GM18519 (cell line): ENCODE results near the gene LHX8.
"Not testable (repeated sequence)": the region's sequence is repeated elsewhere in the genome, so short reads cannot be mapped to it uniquely, and the experiment has no call there.

ENCODE experiments used
- ATAC-seq: cut with Tn5 transposase; IDR thresholded peaks from one replicate; pipeline ENCODE4 v1.9.1; 2021; ENCODE audit warnings: mild to moderate bottlenecking, moderate library complexity; ENCODE audit not compliant: unreplicated experiment, low FRiP score

Gene LHX8

GRCh38 chr1:75132242-75132811 lies 1.9 kb upstream of the LHX8 start:
- ATAC-seq: no peak

- ATAC-seq: no peak
Observed at GRCh38 chr1:75132812-75133619, 1.2 kb upstream of the LHX8 start.

GRCh38 chr1:75134647-75135572 lies 722 bp downstream of the LHX8 start:
- no peak for ATAC-seq

- no peak for ATAC-seq
Observed at GRCh38 chr1:75135573-75136194, 1.5 kb downstream of the LHX8 start.

GRCh38 chr1:75136195-75136815 lies 2.1 kb downstream of the LHX8 start:
- ATAC-seq: no peak

- no peak for ATAC-seq
Observed at GRCh38 chr1:75136921-75137641, 2.9 kb downstream of the LHX8 start.

- no peak for ATAC-seq
Observed at GRCh38 chr1:75152092-75152491, 17.9 kb downstream of the LHX8 start.

GRCh38 chr1:75159154-75159553 lies 25.0 kb downstream of the LHX8 start:
- ATAC-seq: no peak

GRCh38 chr1:75165264-75165663 lies 31.1 kb downstream of the LHX8 start:
- ATAC-seq: peak; percentile 66

- ATAC-seq: no peak
Observed at GRCh38 chr1:75166821-75167220, 32.6 kb downstream of the LHX8 start.

- no peak for ATAC-seq
Observed at GRCh38 chr1:75170011-75170410, 35.8 kb downstream of the LHX8 start.

- ATAC-seq: no peak
Observed at GRCh38 chr1:75170981-75171380, 36.8 kb downstream of the LHX8 start.

GRCh38 chr1:75171876-75172275 lies 37.7 kb downstream of the LHX8 start:
- ATAC-seq: no peak

- no peak for ATAC-seq
Observed at GRCh38 chr1:75172556-75172955, 38.4 kb downstream of the LHX8 start.

GRCh38 chr1:75174031-75174760 lies 40.0 kb downstream of the LHX8 start:
- ATAC-seq: no peak

- ATAC-seq: not testable (repeated sequence)
Observed at GRCh38 chr1:75181214-75181955, 47.2 kb downstream of the LHX8 start.

GRCh38 chr1:75188892-75189291 lies 54.7 kb downstream of the LHX8 start:
- ATAC-seq: no peak

GRCh38 chr1:75198163-75198562 lies 64.0 kb downstream of the LHX8 start:
- ATAC-seq: no peak
